ENCODE data around the gene IL6R.

Gene IL6R

DNA sequence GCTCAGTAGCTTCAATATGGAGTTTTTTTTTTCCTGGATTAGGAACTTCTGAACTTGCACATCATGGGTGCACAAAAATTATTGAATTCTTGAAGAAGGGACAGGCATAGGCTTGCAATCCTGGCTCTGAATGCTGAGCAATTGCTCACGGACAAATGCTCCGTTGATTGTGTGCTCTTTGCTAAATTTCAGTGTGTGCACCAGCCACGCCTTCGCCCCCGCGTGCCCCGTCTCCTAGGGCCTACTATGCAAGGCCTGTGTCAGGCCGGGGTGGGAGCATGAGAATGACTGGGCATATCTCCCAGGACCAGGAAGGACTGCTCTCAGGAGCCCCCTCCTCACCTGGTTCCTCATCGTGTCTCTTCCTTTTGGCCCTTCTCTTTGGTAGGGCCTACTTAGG, 17.4 kb downstream of the IL6R start:
- in situ Hi-C loops (cut with MboI; ENCODE audit: low sequenced_read_pairs), result no loop called here

DNA sequence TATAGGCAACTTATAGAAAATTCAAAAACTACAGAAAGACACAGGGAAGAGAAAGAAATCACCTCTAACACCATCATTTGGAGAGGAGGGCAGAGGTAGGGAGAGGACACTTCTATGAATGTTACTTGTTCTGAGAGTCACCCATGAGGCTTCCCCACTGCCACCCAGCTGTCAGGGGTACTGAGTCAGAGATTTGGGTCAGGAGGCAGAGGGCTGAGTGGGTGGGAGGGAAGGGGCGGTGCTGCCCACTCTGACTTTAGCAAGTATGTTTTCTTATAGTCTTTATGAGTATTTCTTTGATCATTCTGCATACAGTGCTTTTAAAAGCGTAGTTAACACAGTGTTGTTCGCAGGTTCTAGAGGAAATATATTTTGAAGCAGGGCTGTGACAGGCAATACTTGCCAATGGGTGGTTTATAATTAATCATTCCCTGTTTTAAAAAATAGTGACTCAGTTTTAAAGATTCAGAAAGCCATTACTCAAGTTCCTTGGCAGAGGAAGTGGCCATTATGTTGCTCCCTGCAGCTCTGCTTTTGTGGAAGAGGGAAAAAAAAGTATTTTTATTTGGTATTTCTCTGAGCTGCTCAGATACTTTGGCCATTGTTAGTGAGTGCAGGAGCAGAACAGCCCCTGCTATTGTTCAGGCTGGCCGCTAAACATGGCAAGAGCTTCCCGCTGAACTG, 18.3 kb downstream of the IL6R start:
- in situ Hi-C loops (cut with MboI; ENCODE audit: low sequenced_read_pairs), result no loop called here

DNA sequence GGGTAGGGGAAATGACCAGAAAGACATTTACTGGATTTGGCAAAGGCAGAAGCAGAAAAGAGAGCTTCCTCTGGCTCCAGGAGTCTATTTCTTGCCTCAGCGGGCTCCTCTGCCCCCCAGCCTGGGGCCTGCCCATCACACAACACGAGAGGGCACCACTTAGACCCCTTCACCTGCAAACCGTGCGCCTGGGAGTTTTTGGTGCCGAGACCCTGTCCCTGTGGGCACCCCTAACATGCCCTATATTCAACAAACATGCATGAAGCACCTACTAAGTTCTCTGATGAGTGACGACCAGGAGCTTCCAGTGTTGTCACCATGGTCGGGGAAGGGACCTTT, 18.8 kb downstream of the IL6R start:
- in situ Hi-C loops (cut with MboI; ENCODE audit: low sequenced_read_pairs), result no loop called here

DNA sequence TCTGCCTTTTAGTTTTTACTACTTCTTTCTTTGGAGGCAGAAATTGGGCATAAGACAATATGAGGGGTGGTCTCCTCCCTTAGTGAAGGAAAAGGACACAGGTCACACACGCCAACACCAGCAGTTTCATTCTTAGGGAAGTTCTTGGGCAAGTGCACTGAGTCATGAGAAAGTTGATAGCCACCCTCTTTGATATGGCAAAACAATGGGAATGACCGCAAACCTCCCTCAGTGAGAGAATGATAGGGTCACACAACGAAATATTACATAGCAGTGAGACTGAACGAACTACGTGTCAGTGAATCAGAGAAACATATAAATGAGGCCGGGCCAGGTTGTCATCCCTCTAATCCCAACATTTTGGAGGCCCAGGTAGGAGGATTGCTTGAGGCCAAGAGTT, 20.0 kb downstream of the IL6R start:
- in situ Hi-C loops (cut with MboI; ENCODE audit: low sequenced_read_pairs), result no loop called here

DNA sequence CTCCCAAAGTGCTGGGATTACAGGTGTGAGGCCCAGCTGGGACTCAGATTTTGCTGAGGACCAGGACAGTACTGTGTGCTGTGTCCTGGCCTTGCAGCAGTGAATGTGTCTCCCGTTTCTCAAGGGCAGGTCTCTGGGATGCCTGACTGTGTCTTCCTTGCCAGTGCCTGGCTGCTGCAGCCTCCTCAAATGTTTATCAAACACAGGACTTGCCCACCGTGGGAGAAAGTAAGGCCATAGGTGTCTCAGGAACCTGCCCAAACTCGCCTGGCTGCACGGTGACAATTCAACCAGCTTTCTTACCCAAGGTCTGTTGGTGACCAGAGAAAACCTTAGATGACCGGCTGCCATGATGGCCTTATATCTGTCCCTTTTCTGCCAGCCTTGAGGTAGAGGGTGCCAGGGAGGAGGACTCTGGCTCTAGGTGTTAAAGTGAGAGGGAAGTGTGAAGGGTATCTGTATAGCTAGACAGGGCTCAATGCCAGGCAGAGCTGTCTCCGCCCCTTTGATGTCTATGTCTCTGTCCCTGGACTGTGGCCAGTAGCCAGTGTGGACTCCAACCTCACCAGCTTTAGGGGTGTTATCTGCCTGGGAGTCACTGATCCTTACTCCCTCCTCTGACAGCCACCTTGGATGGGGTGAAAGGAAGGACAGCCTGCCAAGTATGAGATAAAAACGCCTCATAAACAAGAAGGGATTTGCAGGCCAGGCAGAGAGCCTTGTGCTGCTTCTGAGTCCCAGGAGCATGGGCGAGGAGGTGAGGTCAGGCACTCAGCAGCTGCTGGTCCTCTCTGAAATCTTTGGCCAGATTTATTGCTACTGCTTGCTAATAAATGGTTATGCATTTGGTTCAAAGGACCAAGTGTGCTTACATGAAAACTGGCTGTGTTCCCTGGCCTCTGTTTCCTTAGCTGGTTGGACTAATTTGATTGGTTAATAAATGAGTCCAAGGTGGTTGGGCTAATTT, 22.3 kb downstream of the IL6R start:
- in situ Hi-C loops (cut with MboI; ENCODE audit: low sequenced_read_pairs), result no loop called here

DNA sequence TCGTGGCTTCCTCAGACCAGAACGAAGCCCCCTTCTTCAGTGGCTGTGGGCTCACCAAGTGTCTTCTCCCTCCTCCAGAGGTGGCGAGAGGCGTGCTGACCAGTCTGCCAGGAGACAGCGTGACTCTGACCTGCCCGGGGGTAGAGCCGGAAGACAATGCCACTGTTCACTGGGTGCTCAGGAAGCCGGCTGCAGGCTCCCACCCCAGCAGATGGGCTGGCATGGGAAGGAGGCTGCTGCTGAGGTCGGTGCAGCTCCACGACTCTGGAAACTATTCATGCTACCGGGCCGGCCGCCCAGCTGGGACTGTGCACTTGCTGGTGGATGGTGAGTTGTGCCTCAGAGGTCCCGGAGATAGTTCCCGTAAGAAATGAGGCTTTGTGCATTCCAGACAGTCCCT, 24.0 kb downstream of the IL6R start:
- in situ Hi-C loops (cut with MboI; ENCODE audit: low sequenced_read_pairs), result no loop called here

DNA sequence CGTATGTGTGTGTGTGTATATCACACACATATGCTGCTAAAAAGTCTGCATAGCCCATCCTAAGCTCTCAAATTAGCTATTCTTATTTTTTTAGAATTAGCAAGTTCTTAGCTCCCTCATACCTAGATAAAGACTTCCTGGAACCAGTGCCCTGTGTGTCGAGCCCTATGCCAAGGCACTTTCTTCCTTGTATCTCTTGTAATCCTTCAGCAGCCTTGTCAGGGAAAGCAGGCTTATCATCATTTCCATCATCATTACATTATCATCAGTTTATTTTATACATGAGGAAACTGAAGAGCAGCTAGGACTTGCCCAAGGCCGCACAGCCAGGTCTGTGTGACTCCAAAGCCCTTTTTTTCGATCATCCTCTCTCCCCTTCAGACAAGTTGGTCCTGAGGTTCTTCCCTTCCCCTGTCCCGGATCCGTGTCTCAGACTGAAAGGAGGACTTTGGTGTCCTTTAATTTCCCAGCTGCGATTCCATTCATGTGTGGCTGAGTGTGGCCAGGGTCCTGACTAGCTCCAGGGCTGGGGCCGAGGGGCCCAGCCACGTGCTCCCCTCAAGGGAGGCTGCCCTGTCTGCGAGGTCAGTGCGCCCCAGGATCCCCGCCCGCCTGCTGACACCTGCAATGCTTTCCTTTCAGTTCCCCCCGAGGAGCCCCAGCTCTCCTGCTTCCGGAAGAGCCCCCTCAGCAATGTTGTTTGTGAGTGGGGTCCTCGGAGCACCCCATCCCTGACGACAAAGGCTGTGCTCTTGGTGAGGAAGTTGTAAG, 24.9 kb downstream of the IL6R start:
- in situ Hi-C loops (cut with MboI; ENCODE audit: low sequenced_read_pairs), result no loop called here

DNA sequence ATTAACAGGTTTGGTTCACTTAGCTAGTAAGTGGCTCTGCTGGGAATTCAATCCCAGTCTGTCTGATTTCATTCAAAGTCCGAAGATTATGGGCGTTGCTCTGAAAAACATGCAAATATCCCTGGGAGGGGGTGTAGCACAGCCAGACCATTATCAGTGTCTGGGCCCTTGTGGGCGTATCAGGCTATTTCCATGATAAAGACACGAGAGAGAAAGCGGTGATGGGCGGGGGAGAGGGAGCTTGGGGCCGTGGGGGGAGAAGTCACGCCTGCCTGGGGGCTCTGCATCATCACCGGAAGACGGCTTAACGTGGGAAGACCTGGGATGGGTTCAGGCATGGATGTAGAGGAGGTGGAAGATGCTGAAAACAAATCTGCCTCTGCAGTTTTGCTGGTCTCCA, 25.8 kb downstream of the IL6R start:
- in situ Hi-C loops (cut with MboI; ENCODE audit: low sequenced_read_pairs), result no loop called here

DNA sequence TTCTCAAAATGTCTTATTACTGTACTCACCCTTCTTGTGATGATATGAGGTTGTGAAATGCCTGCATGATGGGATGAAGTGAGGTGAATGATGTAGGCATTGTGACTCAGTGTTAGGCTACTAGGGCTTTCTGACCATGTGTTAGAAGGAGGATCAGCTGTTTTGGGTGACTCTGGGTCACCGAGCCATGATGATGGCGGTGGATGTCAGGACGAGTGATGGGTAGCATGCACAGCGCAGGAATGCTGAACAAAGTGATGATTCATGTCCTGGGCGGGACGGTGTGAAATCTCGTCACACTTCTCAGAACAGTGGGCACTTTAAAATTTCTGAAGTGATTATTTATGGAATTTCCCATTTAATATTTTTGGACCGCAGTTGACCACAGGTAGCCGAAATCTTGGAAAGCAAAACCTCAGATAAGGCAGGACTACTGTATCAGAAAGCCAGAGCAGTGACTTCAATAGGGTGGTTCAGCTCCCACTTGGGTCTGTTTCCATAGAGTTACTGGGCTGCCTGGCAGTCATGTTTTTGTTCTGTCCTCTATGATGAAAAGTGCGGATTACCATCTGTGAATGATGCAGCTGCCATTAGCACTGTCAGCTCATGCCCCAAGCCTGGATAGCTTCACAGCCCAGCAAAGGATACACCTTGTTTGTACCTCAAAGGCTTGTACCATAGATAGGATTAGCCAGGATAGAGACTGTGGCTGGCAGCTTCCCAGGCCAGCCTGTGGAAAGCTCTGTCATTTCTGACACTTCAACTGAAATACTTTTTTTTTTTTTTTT, 26.6 kb downstream of the IL6R start:
- in situ Hi-C loops (cut with MboI; ENCODE audit: low sequenced_read_pairs), result no loop called here

DNA sequence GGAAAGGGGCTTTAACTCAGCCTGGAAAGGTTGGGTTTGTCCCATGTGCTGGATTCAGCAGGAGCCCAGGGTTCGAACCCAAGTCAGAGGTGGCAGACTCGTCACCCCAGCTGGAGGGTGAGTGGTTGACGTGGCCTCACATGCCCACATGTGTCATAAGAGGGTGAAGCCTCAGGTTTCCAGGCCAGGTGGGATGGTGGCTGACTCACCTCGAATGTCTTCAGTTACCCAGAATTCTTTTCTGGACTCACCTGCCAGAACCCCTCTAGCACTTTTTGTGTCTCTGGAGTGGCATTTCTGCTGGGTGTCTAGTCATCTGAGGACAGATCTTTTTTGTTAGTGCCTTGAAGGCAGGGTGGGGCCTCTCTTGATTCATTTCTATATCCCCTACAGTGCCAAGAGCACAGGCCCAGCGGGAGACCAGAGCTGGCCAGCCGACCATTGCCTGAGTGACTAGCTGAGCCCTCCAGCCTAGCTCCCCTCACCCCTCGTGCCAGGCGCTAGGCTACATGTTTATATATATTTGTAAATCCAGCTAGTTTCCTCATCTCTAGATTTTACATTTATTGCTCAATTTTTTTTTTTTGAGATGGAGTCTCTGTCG, 28.1 kb downstream of the IL6R start:
- in situ Hi-C loops (cut with MboI; ENCODE audit: low sequenced_read_pairs), result no loop called here

DNA sequence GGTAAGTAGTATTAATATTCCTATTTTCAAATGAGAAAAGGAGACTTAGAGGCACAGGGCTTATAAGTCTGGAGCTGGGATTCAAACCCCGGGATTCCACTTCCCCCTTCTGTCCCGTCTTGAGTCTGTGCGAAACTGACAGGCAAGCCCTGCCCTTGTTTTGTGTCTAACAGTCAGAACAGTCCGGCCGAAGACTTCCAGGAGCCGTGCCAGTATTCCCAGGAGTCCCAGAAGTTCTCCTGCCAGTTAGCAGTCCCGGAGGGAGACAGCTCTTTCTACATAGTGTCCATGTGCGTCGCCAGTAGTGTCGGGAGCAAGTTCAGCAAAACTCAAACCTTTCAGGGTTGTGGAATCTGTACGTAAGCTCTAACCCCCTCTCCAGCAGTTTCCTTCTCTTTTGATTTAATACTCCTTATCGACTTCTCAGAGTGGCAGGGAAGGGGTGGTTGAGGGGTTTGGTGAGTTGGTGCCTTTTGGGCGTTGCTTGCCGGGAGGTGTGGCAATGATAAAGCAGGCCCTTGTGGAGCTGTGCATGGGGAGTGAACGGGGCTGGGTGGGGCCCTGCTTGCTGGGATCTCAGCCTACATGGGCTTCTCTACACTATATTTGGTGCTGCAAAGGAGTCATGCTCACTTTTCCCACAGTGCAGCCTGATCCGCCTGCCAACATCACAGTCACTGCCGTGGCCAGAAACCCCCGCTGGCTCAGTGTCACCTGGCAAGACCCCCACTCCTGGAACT, 29.4 kb downstream of the IL6R start:
- in situ Hi-C loops (cut with MboI; ENCODE audit: low sequenced_read_pairs), result no loop called here

DNA sequence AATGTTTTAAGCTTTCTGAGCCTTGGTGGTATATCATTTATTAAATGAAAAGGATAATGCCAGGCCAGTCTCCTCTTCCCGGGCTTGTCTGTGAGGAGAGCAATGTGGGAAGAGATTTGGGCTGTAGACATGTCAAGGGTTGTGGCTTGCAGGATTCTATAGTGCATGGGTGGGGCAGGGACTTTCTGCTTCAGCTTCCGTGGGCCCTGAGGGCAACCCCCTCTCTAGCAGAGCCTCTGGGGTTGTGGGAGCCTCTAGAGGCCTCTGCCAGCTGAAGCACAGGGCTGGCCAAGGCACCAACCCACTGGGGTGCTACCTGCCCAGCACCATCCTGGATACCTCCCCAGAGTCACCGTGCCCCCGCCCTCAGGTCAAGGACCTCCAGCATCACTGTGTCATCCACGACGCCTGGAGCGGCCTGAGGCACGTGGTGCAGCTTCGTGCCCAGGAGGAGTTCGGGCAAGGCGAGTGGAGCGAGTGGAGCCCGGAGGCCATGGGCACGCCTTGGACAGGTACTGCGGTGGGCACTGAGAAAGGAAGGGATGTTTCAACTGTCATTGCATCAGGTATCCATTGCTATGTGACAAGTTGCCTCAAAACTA, 30.6 kb downstream of the IL6R start:
- in situ Hi-C loops (cut with MboI; ENCODE audit: low sequenced_read_pairs), result no loop called here

DNA sequence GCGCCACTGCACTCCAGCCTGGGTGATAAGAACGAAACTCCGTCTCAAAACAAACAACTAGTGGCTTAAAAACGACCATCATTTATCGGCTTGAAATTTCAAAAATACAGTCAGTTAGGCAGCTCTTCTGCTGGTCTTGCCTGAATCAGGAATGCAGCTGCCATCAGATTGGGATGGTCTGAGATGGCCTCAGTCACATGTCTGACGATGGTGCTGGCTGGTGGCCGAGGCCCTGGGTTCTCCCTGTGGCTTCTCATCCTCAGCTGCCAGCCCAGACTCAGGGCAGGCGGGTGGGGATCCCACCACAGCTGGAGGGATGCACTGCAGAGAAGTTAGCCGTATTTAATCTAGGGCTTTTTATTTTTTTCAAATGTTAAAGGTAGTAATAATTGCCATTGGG, 31.3 kb downstream of the IL6R start:
- in situ Hi-C loops (cut with MboI; ENCODE audit: low sequenced_read_pairs), result no loop called here

DNA sequence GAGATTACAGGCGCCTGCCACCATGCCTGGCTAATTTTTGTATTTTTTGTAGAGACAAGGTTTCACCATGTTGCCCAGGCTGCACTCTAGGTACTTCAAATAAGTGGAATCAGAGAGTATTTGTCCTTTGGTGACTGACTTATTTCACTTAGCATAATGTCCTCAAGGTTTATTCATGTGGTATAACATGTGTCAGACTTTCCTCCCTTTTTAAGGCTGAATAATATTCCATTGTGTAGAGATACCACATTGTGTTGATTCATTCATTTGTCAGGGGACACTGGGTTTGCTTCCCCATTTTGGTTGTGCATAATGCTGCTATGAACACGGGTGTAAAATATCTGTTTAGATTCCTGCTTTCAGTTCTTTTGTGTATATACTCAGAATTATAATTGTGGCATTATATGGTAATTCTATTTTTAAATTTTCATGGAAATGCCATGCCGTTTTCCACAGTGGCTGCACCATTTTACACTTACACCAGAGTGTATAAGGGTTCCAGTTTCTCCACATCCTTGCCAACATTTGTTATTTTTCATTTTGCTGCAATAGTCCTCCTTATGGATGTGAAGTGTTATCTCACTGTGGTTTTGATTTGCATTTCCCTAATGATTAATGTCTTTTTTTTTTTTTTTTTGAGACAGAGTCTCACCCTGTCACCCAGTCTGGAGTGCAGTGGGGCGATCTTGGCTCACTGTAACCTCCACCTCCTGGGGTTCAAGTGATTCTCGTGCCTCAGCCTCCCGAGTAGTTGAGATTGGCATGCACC, 35.1 kb downstream of the IL6R start:
- in situ Hi-C loops (cut with MboI; ENCODE audit: low sequenced_read_pairs), result no loop called here

DNA sequence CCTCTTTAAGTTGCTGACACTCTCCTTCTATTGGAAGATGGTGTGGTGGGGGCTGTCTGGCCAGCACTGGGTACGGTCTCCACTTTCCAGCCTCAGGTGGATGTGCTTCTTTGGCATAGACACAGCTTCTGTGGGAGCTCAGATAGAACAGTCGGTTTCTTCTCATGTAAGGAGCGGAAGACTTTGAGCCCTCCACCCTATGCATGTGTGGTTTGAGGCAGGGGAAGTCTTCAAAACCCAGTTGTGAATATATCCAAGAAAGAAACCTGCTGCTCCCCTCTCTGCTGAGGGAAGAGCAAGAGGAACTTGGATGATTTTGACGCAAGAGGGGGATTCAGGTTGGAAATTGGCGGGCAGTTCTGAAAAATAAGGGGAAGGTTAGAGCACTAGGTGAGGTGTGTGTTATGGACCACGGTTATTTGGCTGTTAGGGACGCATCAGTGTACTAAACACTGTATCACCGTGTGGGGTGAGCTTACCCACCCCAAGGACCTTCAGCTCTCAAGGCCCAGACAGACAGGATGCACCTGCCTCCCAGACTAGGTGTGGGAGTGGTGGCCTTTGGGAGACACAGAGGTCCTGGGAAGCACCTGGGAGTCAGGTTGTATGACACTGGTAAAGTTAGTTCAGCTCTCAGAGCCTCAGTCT, 36.2 kb downstream of the IL6R start:
- in situ Hi-C loops (cut with MboI; ENCODE audit: low sequenced_read_pairs), result no loop called here

DNA sequence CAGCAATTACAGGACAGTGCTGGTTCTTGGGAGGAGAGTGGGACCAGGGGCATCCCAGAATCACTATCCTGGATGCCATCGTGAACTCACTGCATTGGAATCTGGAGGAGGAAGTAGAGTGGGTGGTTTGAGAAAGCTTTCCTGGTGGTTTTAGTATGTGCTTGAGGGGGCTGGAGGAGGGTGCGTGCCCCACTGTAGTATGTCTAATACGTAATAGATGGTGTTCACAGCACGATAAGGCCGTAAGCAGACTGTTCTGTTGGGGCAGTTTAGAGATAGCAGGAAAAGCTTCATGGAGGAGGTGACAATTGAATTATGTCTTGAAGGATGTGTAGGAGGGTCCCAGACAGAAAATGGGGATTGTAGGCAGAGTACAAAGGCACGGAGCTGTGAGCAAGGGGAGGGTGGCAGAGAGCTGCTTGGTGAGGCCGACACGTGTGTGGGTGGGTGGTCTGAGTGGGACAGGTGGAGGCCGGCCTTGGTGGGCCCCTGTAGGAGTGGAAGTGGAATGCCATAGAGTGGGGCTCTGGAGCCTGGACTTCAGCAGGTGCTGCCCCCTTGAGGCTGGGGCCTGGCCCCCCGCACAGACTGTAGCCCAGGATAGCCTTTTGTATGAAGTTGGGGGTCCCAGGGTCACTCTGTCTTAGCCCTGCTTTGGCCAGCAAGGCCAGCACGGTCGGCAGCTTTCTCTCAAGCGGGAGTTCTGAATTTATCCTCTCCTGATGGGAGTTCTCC, 37.0 kb downstream of the IL6R start:
- in situ Hi-C loops (cut with MboI; ENCODE audit: low sequenced_read_pairs), result no loop called here

DNA sequence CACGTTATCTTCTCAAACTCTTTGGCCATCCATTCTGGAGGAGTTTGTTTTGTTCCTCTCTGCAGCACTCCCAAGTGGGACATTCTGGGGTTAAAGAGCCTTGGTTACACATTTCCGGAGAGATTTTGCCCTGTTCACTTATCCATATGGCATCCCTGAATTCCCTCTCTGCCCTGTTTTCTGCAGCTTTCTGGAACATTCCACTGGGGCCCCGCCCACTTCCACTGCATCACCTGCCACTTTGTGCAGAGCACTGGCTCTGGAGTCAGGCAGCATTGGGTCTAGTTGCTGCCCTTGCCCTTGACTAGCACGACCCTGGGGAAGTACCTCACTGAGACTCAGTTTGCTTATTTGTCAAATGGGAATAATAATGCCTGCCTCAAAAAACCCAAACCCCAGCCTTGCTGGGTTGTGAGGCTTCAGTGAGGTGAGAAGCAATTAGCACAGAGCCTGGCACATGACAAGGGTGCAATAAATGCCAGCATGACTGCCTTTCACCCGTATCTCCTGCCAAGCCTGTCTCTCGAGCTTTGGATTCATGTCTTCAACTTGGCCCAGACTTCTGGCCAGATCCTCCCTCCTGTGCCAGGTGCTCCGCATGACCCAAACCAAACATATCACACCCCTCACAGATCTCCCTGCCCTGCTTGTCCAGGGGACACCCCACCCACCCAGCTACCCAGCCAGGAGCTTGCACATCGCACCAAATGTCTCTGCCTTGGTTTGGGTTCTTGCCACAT, 38.3 kb downstream of the IL6R start:
- in situ Hi-C loops (cut with MboI; ENCODE audit: low sequenced_read_pairs), result no loop called here

All from HL-60/S4 treated with phorbol 12-myristate 13-acetate at 8.2 ng/mL for 4 days and 3 days (cell line).